GM13976 (cell line): Measurements from ENCODE around the gene LCA5.

Experiments used
- DNase-seq: peaks from one replicate; pipeline ENCODE4 v3.0.0; 2012; ENCODE audit warnings: low spot score
- CTCF ChIP-seq: IDR thresholded peaks from 2 replicates; pipeline ENCODE4 v1.5.1; 2012; ENCODE audit warnings: borderline replicate concordance, mild to moderate bottlenecking; ENCODE audit not compliant: insufficient read depth; ENCODE audit errors: extremely low read depth, missing control alignments, control extremely low read depth
- in situ Hi-C: fragments of 300-500 bp; cut with MboI; formaldehyde crosslinking; loops from one replicate; pipeline ENCODE4 v1.12.0; 2022; ENCODE audit warnings: low sequenced_read_pairs, mixed read lengths, inconsistent platforms; ENCODE audit not compliant: unreplicated experiment

Gene LCA5

GRCh38 chr6:79571030-79571367, 33.8 kb upstream of the LCA5 start:
- in situ Hi-C loops: no loop called here
- DNase-seq: no peak
- no peak for TF ChIP-seq CTCF

GRCh38 chr6:79570129-79571029, 33.1 kb upstream of the LCA5 start:
- TF ChIP-seq CTCF: peak; percentile 26
- in situ Hi-C loops: no loop called here
- DNase-seq: peak; percentile 51

- in situ Hi-C loops: no loop called here
- DNase-seq: no peak
- no peak for TF ChIP-seq CTCF
Observed at GRCh38 chr6:79568996-79569395, 31.8 kb upstream of the LCA5 start.

GRCh38 chr6:79564636-79565035, 27.4 kb upstream of the LCA5 start:
- DNase-seq: no peak
- TF ChIP-seq CTCF: no peak
- in situ Hi-C loops: no loop called here

GRCh38 chr6:79559706-79560105, 22.5 kb upstream of the LCA5 start:
- DNase-seq: no peak
- no peak for TF ChIP-seq CTCF
- in situ Hi-C loops: no loop called here

- in situ Hi-C loops: no loop called here
- no peak for TF ChIP-seq CTCF
Observed at GRCh38 chr6:79557673-79558467, 20.6 kb upstream of the LCA5 start.

More at GRCh38 chr6:79557673-79558467, 20.6 kb upstream of the LCA5 start:
- no peak for DNase-seq
